HepG2 (cell line): ENCODE results near the gene LYST. TPM values are rescaled to one million over a fixed set of nuclear protein-coding genes. Genes with fewer than 3 reads are reported as not detected.

Experiments
- ATAC-seq: fragments of 200-7000 bp; cut with Tn5 transposase; 3 replicates; pipeline ENCODE4 v1.9.1; 2020; ENCODE audit warnings: mild to moderate bottlenecking, moderate library complexity
- BruUV-seq: library from RNA; stranded (reverse); fragments of 400-500 nt; replicated peaks from 2 replicates; lab custom pipeline; 2021; lab: Mats Ljungman, UMichigan
- CTCF ChIA-PET: fragments of 300-600 bp; formaldehyde crosslinking; extraction: SDS; loops from one replicate; lab custom pipeline; 2021; ENCODE audit warnings: low total read pairs, inconsistent platforms, low intra/inter-chr PET ratio; lab: Yijun Ruan, JAX
- POLR2A ChIA-PET: fragments of 350-600 bp; sonication (Branson Sonifier 250); formaldehyde crosslinking; loops from one replicate; lab custom pipeline; 2020; ENCODE audit warnings: antibody characterized with exemption, inconsistent platforms; lab: Yijun Ruan, JAX
- DNase-seq: peaks from one replicate; pipeline ENCODE4 v3.0.0-alpha.2; 2015; ENCODE audit warnings: low spot score
- FAIRE-seq: peaks from 3 replicates; lab custom pipeline; 2011; peaks lifted over from hg19 to GRCh38; lab: Jason Lieb, UNC
- H2AFZ ChIP-seq: one replicate; pipeline ENCODE4 v1.6.1; 2011; ENCODE audit warnings: low read length, inconsistent platforms
- H3K27ac ChIP-seq: fragments of 300-600 bp; 3 replicates; pipeline ENCODE4 v1.8.0; 2011; ENCODE audit warnings: mixed run types, mild to moderate bottlenecking, mixed read lengths, low read length, inconsistent platforms; ENCODE audit not compliant: insufficient read depth; ENCODE audit errors: extremely low read length
- H3K27me3 ChIP-seq, 2 experiments: fragments of 200-600 bp in 1 of 2; 2 replicates in 1 of 2; 3 replicates in 1 of 2; pipeline versions ENCODE4 v1.6.0 to v1.8.0; 2011; ENCODE audit warnings: low read length in 2 of 2, mild to moderate bottlenecking in 2 of 2, moderate library complexity in 2 of 2, inconsistent platforms in 1 of 2; ENCODE audit not compliant: insufficient read depth in 2 of 2, control insufficient read depth in 1 of 2
- H3K36me3 ChIP-seq, 2 experiments: fragments of 200-600 bp in 1 of 2; replicated peaks in 1 of 2; 2 replicates in 1 of 2; 3 replicates in 1 of 2; pipeline versions ENCODE4 v1.5.1 to v1.8.0; 2011; ENCODE audit warnings: low read length in 2 of 2, inconsistent platforms in 1 of 2; ENCODE audit not compliant: insufficient read depth in 2 of 2, control insufficient read depth in 1 of 2
- H3K4me1 ChIP-seq: 2 replicates; pipeline ENCODE4 v1.5.1; 2012; ENCODE audit warnings: low read length, inconsistent platforms; ENCODE audit not compliant: insufficient read depth
- H3K4me2 ChIP-seq: 2 replicates; pipeline ENCODE4 v1.6.0; 2011; ENCODE audit warnings: low read depth, low read length, inconsistent platforms
- H3K4me3 ChIP-seq, 3 experiments: fragments of 200-600 bp in 1 of 3; sonication (generic), shearing (Covaris generic) in 1 of 3; replicated peaks in 1 of 3; 2 replicates each; pipeline ENCODE4 v1.5.1; 2011 to 2016; ENCODE audit warnings: low read length in 3 of 3, inconsistent platforms in 2 of 3, low read depth in 2 of 3, mild to moderate bottlenecking in 2 of 3, control low read depth in 1 of 3, mixed read lengths in 1 of 3; ENCODE audit not compliant: insufficient read depth in 1 of 3
- H3K79me2 ChIP-seq: one replicate; pipeline ENCODE4 v1.6.1; 2011; ENCODE audit warnings: low read length, inconsistent platforms; ENCODE audit not compliant: insufficient read depth
- H3K9ac ChIP-seq: 2 replicates; pipeline ENCODE4 v1.6.0; 2011; ENCODE audit warnings: mild to moderate bottlenecking, low read depth, low read length, inconsistent platforms; ENCODE audit not compliant: insufficient read depth
- H3K9me3 ChIP-seq: 2 replicates; pipeline ENCODE4 v1.5.1; 2012; ENCODE audit warnings: mild to moderate bottlenecking, low read length
- H4K20me1 ChIP-seq: 2 replicates; pipeline ENCODE4 v1.6.0; 2011; ENCODE audit warnings: inconsistent platforms, mild to moderate bottlenecking, low read length, moderate library complexity; ENCODE audit not compliant: insufficient read depth
- AGO1 ChIP-seq: fragments of 200-400 bp; formaldehyde crosslinking; IDR thresholded peaks from 2 replicates; pipeline ENCODE4 v1.6.1; 2017; ENCODE audit warnings: mild to moderate bottlenecking, low read depth, low read length, moderate library complexity; ENCODE audit not compliant: poor library complexity, severe bottlenecking
- CEBPB ChIP-seq: IDR thresholded peaks from 2 replicates; pipeline ENCODE4 v1.6.1; 2011; ENCODE audit warnings: low read depth, low read length, improper control_type of control experiment, borderline replicate concordance
- HNRNPH1 ChIP-seq: fragments of 200-400 bp; formaldehyde crosslinking; optimal IDR thresholded peaks from 2 replicates; pipeline ENCODE3; 2017; ENCODE audit warnings: mild to moderate bottlenecking, low read depth, low read length
- MYC ChIP-seq: sonication (generic); formaldehyde crosslinking; IDR thresholded peaks from 2 replicates; pipeline ENCODE4 v1.9.0; 2021; ENCODE audit warnings: missing genetic modification reagents, borderline replicate concordance
- NFE2 ChIP-seq: sonication (generic); formaldehyde crosslinking; IDR thresholded peaks from 2 replicates; pipeline ENCODE4 v1.4.0; 2020; ENCODE audit warnings: missing genetic modification reagents
- NKX3-1 ChIP-seq: sonication (generic); formaldehyde crosslinking; IDR thresholded peaks from 2 replicates; pipeline ENCODE4 v1.5.0; 2020; ENCODE audit warnings: missing genetic modification reagents
- PRDM4 ChIP-seq: sonication (generic); formaldehyde crosslinking; IDR thresholded peaks from 2 replicates; pipeline ENCODE4 v1.9.0; 2021; ENCODE audit warnings: missing genetic modification reagents, borderline replicate concordance
- SAP130 ChIP-seq: IDR thresholded peaks from 2 replicates; pipeline ENCODE4 v1.6.1; 2016; ENCODE audit warnings: low read depth
- TCF7 ChIP-seq: sonication (generic); IDR thresholded peaks from 2 replicates; pipeline ENCODE4 v1.6.1; 2016; ENCODE audit warnings: antibody characterized with exemption, low read depth
- THAP8 ChIP-seq: sonication (generic); formaldehyde crosslinking; IDR thresholded peaks from 2 replicates; pipeline ENCODE4 v1.5.1; 2020; ENCODE audit warnings: missing genetic modification reagents, mild to moderate bottlenecking, borderline replicate concordance
- ZKSCAN8 ChIP-seq: IDR thresholded peaks from 2 replicates; pipeline ENCODE4 v1.6.1; 2016; ENCODE audit warnings: borderline replicate concordance, missing genetic modification reagents, missing compliant biosample characterization
- ZNF160 ChIP-seq: sonication (generic); formaldehyde crosslinking; IDR thresholded peaks from 2 replicates; pipeline ENCODE4 v1.8.0; 2022; ENCODE audit warnings: mild to moderate bottlenecking, inconsistent platforms, missing genetic modification reagents
- ZNF230 ChIP-seq: sonication (generic); formaldehyde crosslinking; IDR thresholded peaks from 2 replicates; pipeline ENCODE4 v1.4.0; 2020; ENCODE audit warnings: mild to moderate bottlenecking, missing genetic modification reagents
- ZNF333 ChIP-seq: sonication (generic); formaldehyde crosslinking; IDR thresholded peaks from 2 replicates; pipeline ENCODE4 v1.4.0; 2020; ENCODE audit warnings: mild to moderate bottlenecking, missing genetic modification reagents, borderline replicate concordance
- ZNF34 ChIP-seq: sonication (generic); formaldehyde crosslinking; IDR thresholded peaks from 2 replicates; pipeline ENCODE4 v1.4.0; 2020; ENCODE audit warnings: mild to moderate bottlenecking, missing genetic modification reagents, borderline replicate concordance
- ZNF451 ChIP-seq: sonication (generic); formaldehyde crosslinking; IDR thresholded peaks from 2 replicates; pipeline ENCODE4 v1.5.0; 2020; ENCODE audit warnings: mild to moderate bottlenecking, missing genetic modification reagents
- ZNF547 ChIP-seq: sonication (generic); formaldehyde crosslinking; IDR thresholded peaks from 2 replicates; pipeline ENCODE4 v1.5.1; 2020; ENCODE audit warnings: mild to moderate bottlenecking, missing genetic modification reagents
- ZNF724P ChIP-seq: sonication (generic); formaldehyde crosslinking; IDR thresholded peaks from 2 replicates; pipeline ENCODE4 v1.8.0; 2022; ENCODE audit warnings: missing genetic modification reagents, borderline replicate concordance
- WGBS: methylation state at CpG from one replicate; pipeline ENCODE4 v1.1.6; 2017; ENCODE audit warnings: low lambda C conversion rate; 5-methylcytosine and 5-hydroxymethylcytosine counted together
- in situ Hi-C: cut with HindIII; loops from 2 replicates; pipeline ENCODE4 v1.10.0; 2017; ENCODE audit warnings: low pct_unique_long_range_greater_than_20kb; ENCODE audit not compliant: extremely low pct_ligation_motif_present
- intact Hi-C: fragments of 100-400 bp; cut with micrococcal nuclease; formaldehyde crosslinking; loops from one replicate; pipeline ENCODE4 v1.10.0; 2022; ENCODE audit not compliant: unreplicated experiment
- polyA plus RNA-seq, 8 experiments: library from polyadenylated mRNA; depleted of rRNA in 3 of 8; stranded (reverse) in 7 of 8; unstranded in 1 of 8; fragments of >200 nt; fragmentation: Illumina TruSeq in 4 of 8; extraction: Trizol in 4 of 8; gene quantifications; 2 replicates each; pipeline versions ENCODE4 v1.2.1 to v1.2.3, GENCODE V29; 2011 to 2016; ENCODE audit warnings: low read depth in 4 of 8, missing spikeins in 1 of 8, mixed read lengths in 1 of 8; ENCODE audit not compliant: insufficient read depth in 1 of 8
- total RNA-seq, 5 experiments: library from RNA; depleted of rRNA; stranded (reverse); fragments of >200 nt; fragmentation: Illumina TruSeq; extraction: Trizol; gene quantifications; 2 replicates each; pipeline ENCODE4 v1.2.3, GENCODE V29; 2016; ENCODE audit warnings: low read depth in 1 of 5

The LYST gene
- total and polyA plus RNA-seq, 2 of the 13 experiments (the other 11 are each of a cell fraction or from before 2014, with no cell fraction given): 0.91 to 2.5 TPM

GRCh38 chr1:235742914-235743599 lies 123.6 kb downstream of the LYST start (continued):
- no peak for TF ChIP-seq ZNF451
- no peak for TF ChIP-seq MYC (CRISPR knock-in tag)
- TF ChIP-seq ZNF160 (CRISPR knock-in tag): no peak
- TF ChIP-seq SAP130: no peak
- no peak for TF ChIP-seq ZNF333 (CRISPR knock-in tag)
- TF ChIP-seq HNRNPH1: no peak
- no peak for TF ChIP-seq ZNF34 (CRISPR knock-in tag)
- TF ChIP-seq CEBPB: no peak
- no peak for TF ChIP-seq ZNF230 (CRISPR knock-in tag)
- TF ChIP-seq ZNF547 (CRISPR knock-in tag): no peak
- TF ChIP-seq ZKSCAN8: no peak
- no peak for TF ChIP-seq NKX3-1 (CRISPR knock-in tag)
- no peak for TF ChIP-seq NFE2
- no peak for TF ChIP-seq TCF7
- no peak for TF ChIP-seq AGO1
- TF ChIP-seq, all 625 proteins: peak for 0

- no peak overlapping the region for H2AFZ ChIP-seq
- no peak overlapping the region for H3K4me3 ChIP-seq
- POLR2A ChIA-PET: no interaction called here
- H4K20me1 ChIP-seq: no peaks in the 10 kb centered on the region
- intact Hi-C loops (no loop called here), in situ Hi-C loops (no loop called here)
- FAIRE-seq (no peak), DNase-seq (no peak), ATAC-seq (no peak)
- WGBS: 79% methylated on average over 5 of the region's 5 CpGs
- no peak overlapping the region for H3K4me2 ChIP-seq
- CTCF ChIA-PET: no interaction called here
- H3K9me3 ChIP-seq: no peaks in the 10 kb centered on the region
- no peaks in the 10 kb centered on the region for H3K27me3 ChIP-seq
- no peak overlapping the region for H3K9ac ChIP-seq
- no peaks in the 10 kb centered on the region for H3K36me3 ChIP-seq
- H3K79me2 ChIP-seq: no peaks in the 10 kb centered on the region
- no TSS peak for BruUV-seq
- peaks cover 13% of the 10 kb centered on the region for H3K4me1 ChIP-seq
- no peak overlapping the region for H3K27ac ChIP-seq
- TF ChIP-seq THAP8 (CRISPR knock-in tag) (no peak), PRDM4 (no peak), ZNF724P (no peak)
Measured at GRCh38 chr1:235741294-235741693, 125.4 kb downstream of the LYST start.
